H1 (cell line): ENCODE results near the gene CYREN. TPM values are rescaled to one million over a fixed set of nuclear protein-coding genes. Genes with fewer than 3 reads are reported as not detected.

Experiments
- CTCF ChIA-PET: fragments of 300-600 bp; sonication (Branson Sonifier 250); formaldehyde crosslinking; loops from one replicate; lab custom pipeline; 2021; ENCODE audit not compliant: partially characterized antibody; lab: Charles Lee
- POLR2A ChIA-PET: fragments of 300-600 bp; sonication (Branson Sonifier 250); formaldehyde crosslinking; loops from one replicate; lab custom pipeline; 2021; ENCODE audit warnings: inconsistent platforms; ENCODE audit not compliant: partially characterized antibody; lab: Charles Lee
- DNase-seq, 2 experiments: peaks; one replicate each; pipeline versions ENCODE4 v3.0.0 to v3.0.0-alpha.2; 2010 to 2022; ENCODE audit warnings: low spot score in 2 of 2, low read depth in 1 of 2, mixed read lengths in 1 of 2
- FAIRE-seq: peaks from 2 replicates; lab custom pipeline; 2011; peaks lifted over from hg19 to GRCh38; lab: Jason Lieb, UNC
- H2AFZ ChIP-seq: 2 replicates; pipeline ENCODE4 v1.8.1; 2012; ENCODE audit warnings: low read length, inconsistent platforms
- H2AK5ac ChIP-seq: 2 replicates; pipeline ENCODE4 v1.6.1; 2013; ENCODE audit warnings: low read depth, low read length
- H2BK120ac ChIP-seq: replicated peaks from 2 replicates; pipeline ENCODE3; 2013; ENCODE audit warnings: low read depth, low read length, inconsistent platforms
- H2BK12ac ChIP-seq: 2 replicates; pipeline ENCODE4 v1.6.1; 2013; ENCODE audit warnings: low read depth, low read length
- H2BK15ac ChIP-seq: 2 replicates; pipeline ENCODE4 v1.6.1; 2013; ENCODE audit warnings: low read length
- H2BK20ac ChIP-seq: 2 replicates; pipeline ENCODE4 v1.6.1; 2013; ENCODE audit warnings: low read length
- H2BK5ac ChIP-seq: 2 replicates; pipeline ENCODE4 v1.6.1; 2013; ENCODE audit warnings: low read depth, low read length
- H3K14ac ChIP-seq: 2 replicates; pipeline ENCODE4 v1.6.1; 2013; ENCODE audit warnings: inconsistent platforms; ENCODE audit not compliant: insufficient read length
- H3K18ac ChIP-seq: 2 replicates; pipeline ENCODE4 v1.6.1; 2013; ENCODE audit warnings: low read length; ENCODE audit errors: extremely low read depth
- H3K23ac ChIP-seq: 2 replicates; pipeline ENCODE4 v1.6.1; 2013; ENCODE audit warnings: inconsistent platforms; ENCODE audit not compliant: insufficient read length
- H3K23me2 ChIP-seq: 2 replicates; pipeline ENCODE4 v1.6.1; 2013; ENCODE audit warnings: low read depth, low read length
- H3K27ac ChIP-seq: 2 replicates; pipeline ENCODE4 v1.6.1; 2011; ENCODE audit warnings: low read depth, low read length, inconsistent platforms
- H3K27me3 ChIP-seq, 4 experiments: replicated peaks in 1 of 4; 1 replicate in 1 of 4; 2 replicates in 3 of 4; pipeline versions ENCODE4 v1.6.1 to v1.8.1; 2011 to 2013; ENCODE audit warnings: low read length in 3 of 4, mild to moderate bottlenecking in 3 of 4, inconsistent platforms in 2 of 4, mixed read lengths in 2 of 4, moderate library complexity in 1 of 4; ENCODE audit not compliant: control insufficient read depth in 3 of 4, insufficient read depth in 3 of 4; ENCODE audit errors: extremely low read depth in 1 of 4
- H3K36me3 ChIP-seq, 4 experiments: 2 replicates each; pipeline versions ENCODE4 v1.6.1 to v1.8.1; 2011 to 2013; ENCODE audit warnings: mild to moderate bottlenecking in 4 of 4, low read length in 3 of 4, moderate library complexity in 2 of 4, control low read depth in 1 of 4, inconsistent platforms in 1 of 4; ENCODE audit not compliant: insufficient read depth in 4 of 4, control insufficient read depth in 2 of 4
- H3K4ac ChIP-seq: replicated peaks from 2 replicates; pipeline ENCODE3; 2013; ENCODE audit warnings: low read length, low read depth, mixed read lengths, inconsistent platforms; ENCODE audit not compliant: insufficient read length
- H3K4me1 ChIP-seq, 4 experiments: replicated peaks in 1 of 4; 1 replicate in 1 of 4; 2 replicates in 3 of 4; pipeline versions ENCODE4 v1.6.1 to v1.8.1; 2011 to 2013; ENCODE audit warnings: low read length in 3 of 4, inconsistent platforms in 2 of 4, mixed read lengths in 1 of 4; ENCODE audit not compliant: insufficient read depth in 4 of 4, control insufficient read depth in 3 of 4
- H3K4me2 ChIP-seq, 2 experiments: 2 replicates each; pipeline versions ENCODE4 v1.6.1 to v1.8.1; 2011 to 2013; ENCODE audit warnings: low read depth in 2 of 2, low read length in 2 of 2, control low read depth in 1 of 2, inconsistent platforms in 1 of 2, mild to moderate bottlenecking in 1 of 2; ENCODE audit not compliant: insufficient read depth in 1 of 2
- H3K4me3 ChIP-seq, 4 experiments: fragments of 200-600, 300-600 bp in 1 of 4; sonication (generic), shearing (Covaris generic), sonication (Bioruptor Twin) in 1 of 4; 2 replicates each; pipeline versions ENCODE4 v1.5.1 to v1.8.1; 2011 to 2016; ENCODE audit warnings: low read length in 4 of 4, low read depth in 3 of 4, control low read depth in 2 of 4, inconsistent platforms in 2 of 4, mild to moderate bottlenecking in 2 of 4, mixed read lengths in 1 of 4, moderate library complexity in 1 of 4; ENCODE audit not compliant: insufficient read depth in 2 of 4; ENCODE audit errors: extremely low read depth in 1 of 4
- H3K56ac ChIP-seq: replicated peaks from 2 replicates; pipeline ENCODE3; 2013; ENCODE audit warnings: low read depth, mild to moderate bottlenecking, mixed read lengths, low read length, inconsistent platforms; ENCODE audit not compliant: insufficient read length
- H3K79me1 ChIP-seq: 2 replicates; pipeline ENCODE4 v1.6.1; 2013; ENCODE audit warnings: low read depth, low read length, control low read depth
- H3K79me2 ChIP-seq, 2 experiments: 2 replicates each; pipeline versions ENCODE4 v1.6.1 to v1.8.1; 2012 to 2013; ENCODE audit warnings: low read length in 2 of 2, mild to moderate bottlenecking in 2 of 2, inconsistent platforms in 1 of 2; ENCODE audit not compliant: insufficient read depth in 2 of 2, control insufficient read depth in 1 of 2
- H3K9ac ChIP-seq, 4 experiments: replicated peaks in 1 of 4; 1 replicate in 1 of 4; 2 replicates in 3 of 4; pipeline versions ENCODE4 v1.6.1 to v1.8.1; 2011 to 2013; ENCODE audit warnings: low read depth in 3 of 4, low read length in 3 of 4, control low read depth in 2 of 4, mild to moderate bottlenecking in 2 of 4, moderate library complexity in 2 of 4, inconsistent platforms in 1 of 4; ENCODE audit errors: extremely low read depth in 1 of 4
- H3K9me3 ChIP-seq, 2 experiments: 2 replicates each; pipeline versions ENCODE4 v1.6.1 to v1.8.1; 2012 to 2013; ENCODE audit warnings: mild to moderate bottlenecking in 2 of 2, moderate library complexity in 2 of 2, control low read depth in 1 of 2, inconsistent platforms in 1 of 2, low read depth in 1 of 2, low read length in 1 of 2, mixed read lengths in 1 of 2; ENCODE audit not compliant: insufficient read depth in 2 of 2
- H4K20me1 ChIP-seq, 2 experiments: replicated peaks in 1 of 2; 2 replicates each; pipeline versions ENCODE3 to v1.8.1; 2011 to 2013; ENCODE audit warnings: inconsistent platforms in 2 of 2, low read length in 2 of 2, mild to moderate bottlenecking in 1 of 2; ENCODE audit not compliant: insufficient read depth in 2 of 2, control insufficient read depth in 1 of 2
- H4K5ac ChIP-seq: 2 replicates; pipeline ENCODE4 v1.6.1; 2013; ENCODE audit warnings: low read length, low read depth, mixed read lengths, inconsistent platforms; ENCODE audit not compliant: insufficient read length
- H4K8ac ChIP-seq: 2 replicates; pipeline ENCODE4 v1.8.0; 2013; ENCODE audit warnings: mild to moderate bottlenecking, moderate library complexity, low read length, inconsistent platforms; ENCODE audit not compliant: insufficient read depth; ENCODE audit errors: extremely low read depth
- H4K91ac ChIP-seq: replicated peaks from 2 replicates; pipeline ENCODE3; 2013; ENCODE audit warnings: low read length, mixed read lengths, inconsistent platforms; ENCODE audit not compliant: insufficient read length
- BCL11A ChIP-seq, 2 experiments: IDR thresholded peaks; one replicate each; pipeline ENCODE4 v1.6.1; 2011; ENCODE audit warnings: low read depth in 2 of 2, low read length in 2 of 2, mild to moderate bottlenecking in 2 of 2
- CEBPB ChIP-seq: IDR thresholded peaks from 2 replicates; pipeline ENCODE4 v1.6.1; 2012; ENCODE audit warnings: low read depth, low read length
- EGR1 ChIP-seq: IDR thresholded peaks from 2 replicates; pipeline ENCODE4 v1.6.1; 2011; ENCODE audit warnings: low read depth, low read length, borderline replicate concordance
- KDM4A ChIP-seq: IDR thresholded peaks from one replicate; pipeline ENCODE4 v1.7.1; 2012; ENCODE audit warnings: low read depth, mild to moderate bottlenecking, moderate library complexity, low read length, inconsistent platforms; ENCODE audit not compliant: severe bottlenecking
- KDM5A ChIP-seq: fragments of 200-600 bp; IDR thresholded peaks from 2 replicates; pipeline ENCODE4 v1.7.1; 2012; ENCODE audit warnings: mild to moderate bottlenecking, low read length, inconsistent platforms, mixed read lengths
- NANOG ChIP-seq: IDR thresholded peaks from 2 replicates; pipeline ENCODE4 v1.6.1; 2011; ENCODE audit warnings: low read length, low read depth, mild to moderate bottlenecking, inconsistent platforms; ENCODE audit not compliant: insufficient read depth, poor library complexity, severe bottlenecking
- RNF2 ChIP-seq: fragments of 200-900, 300-1000 bp; sonication (generic); IDR thresholded peaks from 2 replicates; pipeline ENCODE4 v1.7.1; 2016; ENCODE audit warnings: borderline replicate concordance, low read depth, mild to moderate bottlenecking, antibody characterized with exemption, low read length; ENCODE audit not compliant: poor library complexity, severe bottlenecking; ENCODE audit errors: missing control alignments
- SP1 ChIP-seq: IDR thresholded peaks from 2 replicates; pipeline ENCODE4 v1.6.1; 2011; ENCODE audit warnings: low read depth, low read length
- YY1 ChIP-seq: IDR thresholded peaks from 2 replicates; pipeline ENCODE4 v1.6.1; 2011; ENCODE audit warnings: low read depth, mild to moderate bottlenecking, low read length
- WGBS, 2 experiments: shearing (Covaris generic) in 1 of 2; methylation state at CpG; one replicate each; pipeline versions ENCODE4 v1.1.6 to v1.1.7; 2013 to 2015; ENCODE audit warnings: low lambda C conversion rate in 2 of 2, mixed read lengths in 2 of 2, inconsistent platforms in 1 of 2, low coverage in 1 of 2, missing lambda C conversion rate in 1 of 2; ENCODE audit not compliant: insufficient replicate concordance in 2 of 2, insufficient coverage in 1 of 2, insufficient read length in 1 of 2; ENCODE audit errors: extremely low coverage in 1 of 2, missing lambda C conversion rate in 1 of 2; 5-methylcytosine and 5-hydroxymethylcytosine counted together
- polyA plus RNA-seq, 7 experiments: library from polyadenylated mRNA; depleted of rRNA in 3 of 7; stranded (reverse) in 5 of 7; unstranded in 2 of 7; fragments of >200 nt in 5 of 7; fragments of 200-250 nt in 2 of 7; gene quantifications; 1 replicate in 5 of 7; 2 replicates in 1 of 7; 4 replicates in 1 of 7; pipeline versions ENCODE4 v1.2.1 to v1.2.3, GENCODE V29; 2011 to 2013; ENCODE audit warnings: missing spikeins in 2 of 7, mixed read lengths in 2 of 7
- total RNA-seq: library from RNA; stranded (reverse); fragmentation: NEBNext Ultra II Directional; extraction: Animal tissue kit (Norgen Biotek cat#: 25700); gene quantifications from 2 replicates; pipeline ENCODE4 v1.2.1, GENCODE V29; 2021
- TF ChIP-seq, protein P1 (sequence below): IDR thresholded peaks from 2 replicates; pipeline ENCODE4 v1.6.1; 2011; ENCODE audit warnings: low read length, improper control_type of control experiment

Gene CYREN
- total and polyA plus RNA-seq, 2 of the 8 experiments (the other 6 are each of a cell fraction or from before 2014, with no cell fraction given): 25.1 to 46.2 TPM

DNA sequence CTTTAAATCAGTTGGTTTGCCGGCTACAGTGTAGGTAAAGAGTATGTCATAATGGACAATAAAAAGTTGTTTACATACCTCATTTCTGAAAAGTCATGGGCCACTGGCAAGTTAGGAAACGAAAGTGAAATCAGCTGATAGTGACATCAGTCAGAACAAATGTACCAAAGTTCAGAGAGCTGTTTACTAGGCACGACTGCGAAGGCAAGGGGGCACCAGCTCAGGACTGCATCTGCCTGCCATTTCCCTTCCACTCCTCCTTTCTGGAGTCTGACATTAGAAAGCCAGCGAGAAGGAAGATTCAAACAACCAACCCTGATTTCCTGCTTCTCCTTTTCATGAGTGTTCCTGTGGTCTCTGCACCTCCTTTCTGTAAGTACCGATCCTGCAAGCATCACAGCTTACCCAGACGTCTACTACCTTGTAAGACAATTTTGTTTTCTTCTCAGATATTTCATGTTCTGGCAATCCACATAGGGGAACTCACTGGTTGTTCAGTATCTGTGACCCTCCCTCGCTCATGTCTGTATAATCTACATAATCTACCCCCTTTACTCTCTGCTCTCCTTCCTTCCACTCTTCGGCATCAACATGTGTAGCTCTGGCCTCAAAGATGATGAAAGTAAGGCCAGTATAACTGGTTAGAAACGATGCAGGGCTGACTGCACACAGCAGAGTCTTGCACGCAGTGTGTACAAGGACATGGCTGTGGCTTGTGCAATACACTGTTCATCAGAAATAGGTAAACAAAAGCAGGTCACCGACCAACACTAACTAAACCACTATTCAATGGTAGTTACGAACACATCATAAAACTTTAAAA is 22.4 kb downstream of the CYREN start, which contains the start of gene TMEM140:
TSS of gene TMEM140 (plus strand) at position 174 of the 823 bp plus-strand sequence. CDS start 16,370 bp downstream, outside the sequence.
- Histone ChIP-seq H3K36me3 (no peaks in the 10 kb centered on the region), H2AK5ac (no peak within 1 kb of the TSS), H3K23ac (no peak within 1 kb of the TSS), H3K79me1 (no peaks in the 10 kb centered on the region), H3K18ac (no peak within 1 kb of the TSS), H3K27me3 (no peaks in the 10 kb centered on the region), H3K23me2 (no peaks in the 10 kb centered on the region), H4K8ac (no peak within 1 kb of the TSS), H3K4ac (no peak within 1 kb of the TSS), H3K14ac (no peak within 1 kb of the TSS), H3K4me1 (no peaks in the 10 kb centered on the region), H3K9ac (no peak within 1 kb of the TSS), H2BK15ac (no peak within 1 kb of the TSS), H4K91ac (no peak within 1 kb of the TSS), H3K4me2 (no peak within 1 kb of the TSS), H4K20me1 (no peaks in the 10 kb centered on the region), H3K9me3 (no peaks in the 10 kb centered on the region), H2AFZ (no peak within 1 kb of the TSS), H2BK5ac (peak within 1 kb of the TSS; percentile 75; the same call in 1 of the 2 replicates), H3K79me2 (no peaks in the 10 kb centered on the region), H2BK120ac (no peak within 1 kb of the TSS), H3K27ac (no peak within 1 kb of the TSS), H2BK12ac (peak within 1 kb of the TSS; percentile 71; the same call in 1 of the 2 replicates), H3K4me3 (no peak within 1 kb of the TSS), H4K5ac (no peak within 1 kb of the TSS), H3K56ac (no peak within 1 kb of the TSS), H2BK20ac (no peak within 1 kb of the TSS)
- DNase-seq: no peak
- WGBS, 2 experiments: 82% methylated on average over 13 of the region's 13 CpGs; no CpG with 5 or more reads in 1 of the 2 experiments
- CTCF ChIA-PET: interaction anchor here (0.7 to 1.8 kb wide), 5 partner anchors 38 to 266 kb away, joined by 3 to 6 read pairs (median 3); partner anchors contain the start of gene AGBL3
- no peak for FAIRE-seq
- POLR2A ChIA-PET: interaction anchor here (1.0 to 1.6 kb wide), 3 partner anchors 11 to 23 kb away, joined by 3 to 6 read pairs (median 4); no protein-coding TSS in a partner anchor
- TF ChIP-seq NANOG: no peak
- no peak for TF ChIP-seq SP1
- no peak for TF ChIP-seq YY1
- no peak for TF ChIP-seq CEBPB
- no peak for TF ChIP-seq RNF2
- TF ChIP-seq KDM5A: no peak
- TF ChIP-seq KDM4A: no peak
- no peak for TF ChIP-seq EGR1
- no peak for TF ChIP-seq BCL11A (IDR thresholded peaks at IDR 0.05; ENCODE audit: low read depth in 2 of 2, low read length in 2 of 2)
- TF ChIP-seq, protein P1, sequence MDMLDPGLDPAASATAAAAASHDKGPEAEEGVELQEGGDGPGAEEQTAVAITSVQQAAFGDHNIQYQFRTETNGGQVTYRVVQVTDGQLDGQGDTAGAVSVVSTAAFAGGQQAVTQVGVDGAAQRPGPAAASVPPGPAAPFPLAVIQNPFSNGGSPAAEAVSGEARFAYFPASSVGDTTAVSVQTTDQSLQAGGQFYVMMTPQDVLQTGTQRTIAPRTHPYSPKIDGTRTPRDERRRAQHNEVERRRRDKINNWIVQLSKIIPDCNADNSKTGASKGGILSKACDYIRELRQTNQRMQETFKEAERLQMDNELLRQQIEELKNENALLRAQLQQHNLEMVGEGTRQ: no peak
